GM23248 (cell line): ENCODE data around the gene RXRA. TPM values are rescaled to one million over a fixed set of nuclear protein-coding genes. Genes with fewer than 3 reads are reported as not detected.

Experiments
- DNase-seq: peaks from one replicate; pipeline ENCODE4 v3.0.0-alpha.2; 2015
- H2AFZ ChIP-seq: fragments of 200-600 bp; sonication (generic); 2 replicates; pipeline ENCODE4 v1.6.1; 2016; ENCODE audit warnings: antibody characterized with exemption
- H3F3A ChIP-seq: fragments of 200-600 bp; sonication (generic); 2 replicates; pipeline ENCODE4 v1.6.1; 2016; ENCODE audit warnings: mild to moderate bottlenecking, antibody characterized with exemption, mixed run types; ENCODE audit not compliant: insufficient read depth
- H3K27ac ChIP-seq: fragments of 200-600 bp; sonication (generic); 2 replicates; pipeline ENCODE4 v1.5.1; 2016; ENCODE audit warnings: mild to moderate bottlenecking
- H3K27me3 ChIP-seq: fragments of 200-600 bp; sonication (generic); replicated peaks from 2 replicates; pipeline ENCODE4 v1.6.1; 2016; ENCODE audit warnings: mild to moderate bottlenecking; ENCODE audit not compliant: insufficient read depth
- H3K36me3 ChIP-seq: fragments of 200-600 bp; sonication (generic); 2 replicates; pipeline ENCODE4 v1.6.1; 2016; ENCODE audit warnings: low read depth, mild to moderate bottlenecking
- H3K4me1 ChIP-seq: fragments of 200-600 bp; sonication (generic); 2 replicates; pipeline ENCODE4 v1.6.1; 2016; ENCODE audit warnings: mild to moderate bottlenecking; ENCODE audit not compliant: insufficient read depth
- H3K4me2 ChIP-seq: fragments of 200-600 bp; sonication (generic); one replicate; pipeline ENCODE4 v1.6.1; 2016; ENCODE audit warnings: mild to moderate bottlenecking; ENCODE audit not compliant: unreplicated experiment
- H3K4me3 ChIP-seq: fragments of 200-600 bp; sonication (generic); 2 replicates; pipeline ENCODE4 v1.5.1; 2016; ENCODE audit warnings: mild to moderate bottlenecking
- H3K79me2 ChIP-seq: fragments of 200-600 bp; sonication (generic); 2 replicates; pipeline ENCODE4 v1.6.1; 2016; ENCODE audit warnings: mild to moderate bottlenecking; ENCODE audit not compliant: insufficient read depth
- H3K9ac ChIP-seq: fragments of 200-600 bp; sonication (generic); 2 replicates; pipeline ENCODE4 v1.6.1; 2016; ENCODE audit warnings: mild to moderate bottlenecking
- H3K9me2 ChIP-seq: fragments of 200-600 bp; sonication (generic); 2 replicates; pipeline ENCODE4 v1.6.1; 2016; ENCODE audit warnings: mixed run types, mild to moderate bottlenecking, moderate library complexity; ENCODE audit not compliant: insufficient read depth
- H3K9me3 ChIP-seq: fragments of 200-600 bp; sonication (generic); one replicate; pipeline ENCODE4 v1.6.1; 2017; ENCODE audit warnings: low read depth
- H4K20me1 ChIP-seq: fragments of 200-600 bp; sonication (generic); 2 replicates; pipeline ENCODE4 v1.6.0; 2016; ENCODE audit not compliant: insufficient read depth
- EZH2 ChIP-seq: fragments of 200-600 bp; sonication (generic); IDR thresholded peaks from 2 replicates; pipeline ENCODE4 v1.6.1; 2018; ENCODE audit warnings: antibody characterized with exemption, mild to moderate bottlenecking; ENCODE audit not compliant: insufficient read depth, poor library complexity, severe bottlenecking
- EZH2phosphoT487 ChIP-seq: fragments of 200-600 bp; sonication (generic); IDR thresholded peaks from 2 replicates; pipeline ENCODE4 v1.6.1; 2018; ENCODE audit warnings: antibody characterized with exemption, moderate library complexity, mild to moderate bottlenecking, low read depth; ENCODE audit not compliant: insufficient read depth
- WGBS, 2 experiments: methylation state at CpG; one replicate each; pipeline ENCODE4 v1.1.6; 2015 to 2017; ENCODE audit warnings: low lambda C conversion rate in 2 of 2, low coverage in 1 of 2; ENCODE audit errors: missing lambda C conversion rate in 2 of 2; 5-methylcytosine and 5-hydroxymethylcytosine counted together
- in situ Hi-C: fragments of 300-500 bp; cut with MboI; formaldehyde crosslinking; loops from 2 replicates; pipeline ENCODE4 v1.15.0; 2020
- polyA plus RNA-seq: library from polyadenylated mRNA; unstranded; fragments of >200 nt; fragmentation: Nextera tagmentation; extraction: Ambion mirVana; gene quantifications from 2 replicates; pipeline ENCODE4 v1.2.1, GENCODE V29; 2016
- total RNA-seq: library from RNA; depleted of rRNA; stranded (reverse); fragments of >200 nt; shearing (Covaris generic); gene quantifications from 2 replicates; pipeline ENCODE4 v1.2.3, GENCODE V29; 2014

The RXRA gene
- total and polyA plus RNA-seq, 2 experiments from 2014 or later = 3.9 to 34.8 TPM

GRCh38 chr9:134336228-134336627, 10.0 kb downstream of the RXRA start:
- Histone ChIP-seq H3K79me2 (peaks cover 100% of the 10 kb centered on the region), H4K20me1 (peaks cover 8% of the 10 kb centered on the region), H2AFZ (no peak overlapping the region), H3F3A (no peaks in the 10 kb centered on the region), H3K9me3 (no peaks in the 10 kb centered on the region), H3K4me1 (no peaks in the 10 kb centered on the region), H3K4me2 (no peak overlapping the region), H3K4me3 (no peak overlapping the region), H3K36me3 (no peaks in the 10 kb centered on the region), H3K9ac (no peak overlapping the region), H3K27me3 (no peaks in the 10 kb centered on the region), H3K9me2 (no peaks in the 10 kb centered on the region), H3K27ac (no peak overlapping the region)
- no peak for TF ChIP-seq EZH2phosphoT487
- no peak for TF ChIP-seq EZH2
- DNase-seq = no peak
- 51 to 53% methylated on average over 11 to 12 of the region's 12 CpGs for WGBS, 2 experiments
- in situ Hi-C loops = no loop called here

DNA sequence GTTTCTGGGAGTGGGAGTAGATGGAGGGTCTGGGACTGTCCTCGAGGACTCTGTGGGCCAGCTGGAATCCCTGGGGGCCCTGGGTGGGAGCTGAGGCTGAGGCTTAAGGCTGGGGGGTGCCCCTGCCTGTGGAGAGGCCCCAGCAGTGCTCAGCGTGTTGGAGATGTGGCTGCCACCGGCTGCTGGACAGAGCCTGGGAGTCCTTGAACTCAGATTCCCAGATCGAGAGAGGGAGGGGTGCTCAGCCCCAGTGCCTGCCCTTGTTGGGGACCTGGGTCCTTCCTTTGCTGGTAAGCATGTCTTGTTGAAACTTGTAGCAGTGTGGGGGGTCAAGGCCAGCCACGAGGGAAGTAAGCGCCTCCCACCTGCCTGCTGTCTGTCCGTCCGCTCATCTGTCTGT, 10.7 kb downstream of the RXRA start:
- H4K20me1 ChIP-seq = peaks cover 8% of the 10 kb centered on the region
- DNase-seq = no peak
- no peak overlapping the region for H3K9ac ChIP-seq
- H3K9me2 ChIP-seq = no peaks in the 10 kb centered on the region
- H3K4me3 ChIP-seq = no peak overlapping the region
- no peaks in the 10 kb centered on the region for H3K36me3 ChIP-seq
- H2AFZ ChIP-seq = no peak overlapping the region
- TF ChIP-seq EZH2 (no peak), EZH2phosphoT487 (no peak)
- H3K79me2 ChIP-seq = peaks cover 100% of the 10 kb centered on the region
- WGBS, 2 experiments = 73 to 77% methylated on average over 8 of the region's 8 CpGs
- in situ Hi-C loops = no loop called here
- no peaks in the 10 kb centered on the region for H3K9me3 ChIP-seq
- no peaks in the 10 kb centered on the region for H3K4me1 ChIP-seq
- no peak overlapping the region for H3K27ac ChIP-seq
- no peak overlapping the region for H3K4me2 ChIP-seq
- no peaks in the 10 kb centered on the region for H3K27me3 ChIP-seq
- no peaks in the 10 kb centered on the region for H3F3A ChIP-seq

- Histone ChIP-seq H3K27ac (no peak overlapping the region), H3K36me3 (no peaks in the 10 kb centered on the region), H3K9ac (no peak overlapping the region), H3K4me2 (no peak overlapping the region), H3K9me2 (no peaks in the 10 kb centered on the region), H2AFZ (no peak overlapping the region), H3F3A (no peaks in the 10 kb centered on the region), H3K4me1 (no peaks in the 10 kb centered on the region), H3K27me3 (no peaks in the 10 kb centered on the region), H3K79me2 (peaks cover 100% of the 10 kb centered on the region), H3K9me3 (no peaks in the 10 kb centered on the region), H3K4me3 (no peak overlapping the region), H4K20me1 (peaks cover 8% of the 10 kb centered on the region)
- in situ Hi-C loops = no loop called here
- no peak for DNase-seq
- TF ChIP-seq EZH2 = no peak
- WGBS, 2 experiments = 91% methylated on average over 13 of the region's 13 CpGs
Measured at GRCh38 chr9:134337469-134337868, 11.2 kb downstream of the RXRA start.

- Histone ChIP-seq H2AFZ (no peak overlapping the region), H3K4me3 (no peak overlapping the region), H3K9me2 (no peaks in the 10 kb centered on the region), H3K27me3 (no peaks in the 10 kb centered on the region), H3K27ac (no peak overlapping the region), H3K9me3 (no peaks in the 10 kb centered on the region), H3F3A (no peaks in the 10 kb centered on the region), H3K79me2 (peaks cover 100% of the 10 kb centered on the region), H3K36me3 (no peaks in the 10 kb centered on the region), H3K9ac (no peak overlapping the region; the same call in 1 of the 2 replicates), H3K4me1 (no peaks in the 10 kb centered on the region), H4K20me1 (peaks cover 8% of the 10 kb centered on the region), H3K4me2 (no peak overlapping the region)
- in situ Hi-C loops = no loop called here
- DNase-seq = no peak
- WGBS, 2 experiments = 45 to 50% methylated on average over 22 to 25 of the region's 27 CpGs
- TF ChIP-seq EZH2 (no peak), EZH2phosphoT487 (no peak)
Measured at GRCh38 chr9:134338394-134339182, 12.3 kb downstream of the RXRA start.
